ENCODE results near the gene ATF6B. TPM values are rescaled to one million over a fixed set of nuclear protein-coding genes. Genes with fewer than 3 reads are reported as not detected.
A peak's percentile ranks its signal among the peaks of the same experiment; 100 is the strongest.
"Not testable (repeated sequence)": the region's sequence is repeated elsewhere in the genome, so short reads cannot be mapped to it uniquely, and the experiment has no call there.

ATF6B gene
- total RNA-seq, 2 experiments from 2014 or later, result 54.1 to 55.2 TPM

- ATAC-seq (peak; percentile 89), DNase-seq (peak; percentile 87)
- Mint-ChIP-seq H3K9me3 (no peaks in the 10 kb centered on the region), H3K27ac (peak overlapping the region; percentile 63), H3K4me3 (peak overlapping the region; percentile 78), H3K4me1 (ENCODE audit: low read depth) (peaks cover 44% of the 10 kb centered on the region), H3K27me3 (peaks cover 23% of the 10 kb centered on the region), H3K36me3 (ENCODE audit: low read depth) (peaks cover 3% of the 10 kb centered on the region)
- CTCF ChIA-PET, result interaction anchor here (0.6 to 3.7 kb wide), 9 partner anchors 10 to 746 kb away, joined by 3 to 21 read pairs (median 4); partner anchors contain the start of genes ATF6B and TAP2
- POLR2A ChIA-PET, result no interaction called here
- peak; percentile 57 for TF ChIP-seq CTCF (IDR thresholded peaks at IDR 0.05)
- intact Hi-C loops (cut with micrococcal nuclease), result no loop called here
These were observed 20.4 kb upstream of the ATF6B start for GRCh38 chr6:32148289-32149091.

- Mint-ChIP-seq H3K9me3 (no peaks in the 10 kb centered on the region), H3K27ac (no peak overlapping the region), H3K27me3 (peaks cover 23% of the 10 kb centered on the region), H3K4me3 (peak overlapping the region; percentile 78), H3K36me3 (ENCODE audit: low read depth) (peaks cover 3% of the 10 kb centered on the region), H3K4me1 (ENCODE audit: low read depth) (peaks cover 35% of the 10 kb centered on the region)
- no peak for ATAC-seq
- TF ChIP-seq CTCF (IDR thresholded peaks at IDR 0.05), result no peak
- POLR2A ChIA-PET, result no interaction called here
- DNase-seq, result no peak
- CTCF ChIA-PET, result interaction anchor here (0.6 to 3.7 kb wide), 6 partner anchors 18 to 747 kb away, joined by 3 to 21 read pairs (median 4); partner anchors contain the start of genes ATF6B and TAP2
- intact Hi-C loops (cut with micrococcal nuclease), result no loop called here
These were observed 19.5 kb upstream of the ATF6B start for GRCh38 chr6:32147401-32148132.

GRCh38 chr6:32146687-32147086 is 18.6 kb upstream of the ATF6B start:
- intact Hi-C loops (cut with micrococcal nuclease), result no loop called here
- H3K27ac Mint-ChIP-seq, result no peak overlapping the region
- no peak for TF ChIP-seq CTCF (IDR thresholded peaks at IDR 0.05)
- peaks cover 3% of the 10 kb centered on the region for H3K36me3 Mint-ChIP-seq (ENCODE audit: low read depth)
- ATAC-seq (no peak), DNase-seq (no peak)
- ChIA-PET CTCF (interaction anchor here (3.7 kb wide), 1 partner anchor 28 kb away, joined by 21 read pairs; no protein-coding TSS in a partner anchor), POLR2A (interaction anchor here (1.0 kb wide), 1 partner anchor 22 kb away, joined by 4 read pairs; no protein-coding TSS in a partner anchor)
- peaks cover 23% of the 10 kb centered on the region for H3K27me3 Mint-ChIP-seq
- H3K4me3 Mint-ChIP-seq, result no peak overlapping the region
- peaks cover 28% of the 10 kb centered on the region for H3K4me1 Mint-ChIP-seq (ENCODE audit: low read depth)
- H3K9me3 Mint-ChIP-seq, result no peaks in the 10 kb centered on the region

- H3K9me3 Mint-ChIP-seq, result no peaks in the 10 kb centered on the region
- DNase-seq, result no peak
- peaks cover 27% of the 10 kb centered on the region for H3K4me1 Mint-ChIP-seq (ENCODE audit: low read depth)
- peaks cover 23% of the 10 kb centered on the region for H3K27me3 Mint-ChIP-seq
- intact Hi-C loops (cut with micrococcal nuclease), result no loop called here
- ChIA-PET CTCF (interaction anchor here (3.7 kb wide), 1 partner anchor 28 kb away, joined by 21 read pairs; no protein-coding TSS in a partner anchor), POLR2A (interaction anchor here (1.0 kb wide), 1 partner anchor 21 kb away, joined by 4 read pairs; no protein-coding TSS in a partner anchor)
- no peak overlapping the region for H3K4me3 Mint-ChIP-seq
- H3K27ac Mint-ChIP-seq, result no peak overlapping the region
- peaks cover 3% of the 10 kb centered on the region for H3K36me3 Mint-ChIP-seq (ENCODE audit: low read depth)
- TF ChIP-seq CTCF (IDR thresholded peaks at IDR 0.05), result no peak
- ATAC-seq, result no peak
These were observed 18.2 kb upstream of the ATF6B start for GRCh38 chr6:32146287-32146686.

- POLR2A ChIA-PET; H3K36me3 Mint-ChIP-seq (ENCODE audit: low read depth); H3K9me3 Mint-ChIP-seq; intact Hi-C loops (cut with micrococcal nuclease); H3K4me3 Mint-ChIP-seq; H3K27ac Mint-ChIP-seq; ATAC-seq; DNase-seq: not testable (repeated sequence)
- peaks cover 14% of the 10 kb centered on the region for H3K4me1 Mint-ChIP-seq (ENCODE audit: low read depth)
- CTCF ChIA-PET, result interaction anchor here (1.4 kb wide), 1 partner anchor 26 kb away, joined by 5 read pairs; no protein-coding TSS in a partner anchor
- peaks cover 14% of the 10 kb centered on the region for H3K27me3 Mint-ChIP-seq
These were observed 16.2 kb upstream of the ATF6B start for GRCh38 chr6:32144238-32144637.
